LoVo (cell line): ENCODE results near the gene GSAP.

Source experiments
- DNase-seq: peaks from one replicate; pipeline ENCODE4 v3.0.0-alpha.2; 2016; ENCODE audit warnings: low spot score

Gene GSAP

DNA sequence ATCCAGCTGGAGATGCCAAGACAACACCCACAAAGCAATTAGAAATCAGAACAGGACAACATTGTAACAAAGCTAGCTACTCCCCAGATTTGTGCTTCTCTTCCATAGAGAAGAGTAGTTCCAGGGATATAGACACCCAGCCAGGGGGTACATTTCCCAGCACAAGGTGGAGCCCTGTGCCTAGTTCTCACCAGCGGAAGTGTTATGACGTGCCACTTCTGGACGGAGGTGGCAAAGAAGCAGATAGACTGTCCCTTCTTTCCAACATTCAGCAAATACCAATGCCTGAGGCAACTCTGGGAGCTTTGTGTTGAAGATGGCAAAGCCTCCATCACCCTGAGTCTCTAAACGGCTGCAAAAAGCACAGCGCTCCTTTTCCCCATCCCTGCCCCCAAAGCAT is 23.4 kb upstream of the GSAP start:
- no peak for DNase-seq

DNA sequence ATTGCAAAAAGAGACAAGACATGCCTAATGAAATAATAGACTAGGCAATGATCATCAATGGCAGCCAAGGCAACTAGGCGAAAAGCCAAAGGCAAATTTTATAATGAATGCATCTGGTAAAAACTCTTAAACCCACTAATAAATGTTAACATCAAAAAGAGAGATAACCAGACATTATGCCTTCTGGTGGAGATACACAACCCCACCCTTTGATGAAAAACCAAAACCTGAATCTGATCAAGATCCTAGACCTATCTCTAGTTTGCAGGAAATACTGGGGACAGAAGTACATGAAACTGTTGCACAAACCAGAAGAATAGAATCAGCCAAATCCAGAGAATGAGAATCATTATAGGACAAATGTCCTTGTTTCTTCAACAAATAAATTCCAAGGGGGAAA is 22.0 kb upstream of the GSAP start:
- no peak for DNase-seq

DNA sequence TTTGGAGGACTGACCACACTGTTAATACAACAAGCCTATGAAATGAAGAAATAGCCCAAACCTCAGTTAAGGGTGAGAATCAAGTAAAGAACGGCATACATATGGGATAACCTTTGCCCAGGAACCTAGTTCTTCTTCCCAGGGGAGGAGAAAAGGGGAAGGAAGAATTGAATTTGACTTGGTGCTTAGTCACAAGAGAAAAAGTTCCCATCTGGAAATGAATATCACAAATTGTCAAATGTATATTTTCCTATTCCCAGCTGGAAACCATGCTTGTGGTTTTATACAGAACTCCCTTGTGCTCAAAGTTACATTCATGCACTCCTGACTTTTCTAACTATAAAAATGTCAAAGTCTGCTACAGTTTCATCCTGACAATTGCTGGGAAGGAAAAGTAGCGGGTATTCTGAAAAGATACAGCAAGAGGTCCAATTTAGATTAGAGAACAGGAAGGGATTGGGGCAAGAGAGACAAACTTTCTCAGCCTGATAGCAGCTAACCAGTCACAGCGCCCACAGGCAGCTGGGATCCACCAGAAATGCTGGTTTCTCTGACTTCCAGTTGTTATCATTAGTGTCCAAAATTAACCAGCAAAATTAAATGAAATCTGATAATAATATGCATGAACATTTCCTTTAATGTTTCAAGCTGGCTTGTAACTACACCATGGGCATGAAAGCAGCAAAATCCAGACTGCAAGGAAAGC is 18.6 kb upstream of the GSAP start:
- DNase-seq: no peak

DNA sequence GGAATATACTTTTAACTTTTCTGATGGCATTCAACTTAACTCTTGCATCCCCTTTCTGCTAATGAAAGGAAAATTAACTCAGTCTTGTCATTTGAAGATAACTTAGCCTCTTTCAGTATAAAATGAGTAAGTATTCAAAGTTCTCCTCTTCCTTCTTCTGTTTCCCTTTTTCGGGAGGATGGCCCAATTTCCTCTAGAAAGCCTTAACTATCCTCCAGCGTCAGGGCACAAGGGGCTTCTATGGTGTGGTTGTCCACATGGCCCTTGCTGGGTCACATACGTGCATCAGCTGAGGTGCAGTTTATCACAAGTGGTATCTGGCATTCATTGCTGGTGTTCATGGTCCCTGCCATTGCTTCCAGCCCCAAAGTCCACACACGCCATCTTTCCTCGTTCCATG is 17.8 kb upstream of the GSAP start:
- DNase-seq: no peak

DNA sequence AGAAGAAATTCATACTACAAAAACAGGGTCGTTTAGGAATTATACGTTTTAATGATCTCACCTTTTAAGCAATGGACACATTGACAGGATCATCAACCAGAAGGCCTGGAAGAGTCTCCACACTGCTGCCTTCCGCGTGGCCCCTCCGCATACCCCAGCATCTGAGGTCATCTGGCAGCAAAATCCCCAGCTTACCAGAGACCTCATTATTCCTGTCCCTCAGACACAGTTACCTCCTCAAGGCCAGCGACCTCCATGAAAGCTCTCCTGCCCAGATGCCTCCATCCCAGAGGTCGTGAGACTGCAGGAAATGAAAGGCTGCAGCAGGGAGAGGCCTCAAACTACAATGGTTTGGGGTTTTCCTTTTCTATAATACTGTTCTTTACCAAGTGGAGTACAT is 14.8 kb upstream of the GSAP start:
- no peak for DNase-seq

DNA sequence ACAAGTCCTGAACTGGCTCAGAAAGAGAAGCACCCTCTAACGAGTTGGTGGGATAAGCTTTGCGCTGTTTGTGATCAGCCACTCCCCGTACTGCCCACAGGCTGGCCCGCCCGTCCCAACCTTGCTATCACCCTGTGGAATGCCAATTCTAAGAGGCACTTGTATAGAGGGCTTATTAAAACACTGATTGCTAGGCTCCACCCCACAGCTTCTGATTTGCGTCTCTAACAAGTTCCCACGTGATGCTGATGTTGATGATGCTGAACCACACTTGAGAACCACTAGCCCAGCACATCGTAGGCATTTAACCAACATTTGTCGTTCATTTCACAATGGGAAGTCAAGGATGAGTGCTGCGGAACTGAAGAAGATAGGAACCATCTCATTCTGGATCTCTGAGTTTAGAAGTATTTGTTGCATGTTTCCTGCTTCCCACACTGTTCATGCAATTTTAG is 12.7 kb upstream of the GSAP start:
- DNase-seq: no peak

DNA sequence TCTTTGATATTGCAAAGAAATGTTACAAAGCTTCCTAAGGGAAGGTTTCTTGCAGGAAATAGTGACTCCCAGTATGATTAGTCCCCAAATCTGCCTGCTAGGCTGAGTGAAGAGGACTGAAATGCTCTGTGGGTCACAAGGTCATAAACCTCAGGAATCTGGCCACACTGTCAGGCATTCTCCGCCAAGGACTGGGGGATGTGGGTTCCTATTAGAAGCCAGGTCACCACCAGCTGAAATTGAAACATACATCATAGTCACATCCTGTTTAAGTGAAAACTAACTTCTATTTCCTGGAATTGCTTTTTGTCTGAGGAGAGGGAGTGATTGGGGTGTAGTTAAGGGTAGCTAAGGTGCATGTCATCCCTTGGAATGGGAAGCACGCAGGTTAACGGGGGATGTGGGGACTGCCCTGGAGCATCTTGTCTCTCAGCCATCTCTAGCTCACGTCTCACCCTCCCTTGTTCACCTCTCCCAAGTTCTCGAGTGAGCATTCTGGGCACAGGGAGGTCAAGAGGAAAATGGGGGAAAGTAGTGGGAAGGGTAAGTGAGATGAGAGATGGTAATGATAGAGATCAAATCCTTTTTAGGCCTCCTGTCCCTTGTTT is 12.0 kb upstream of the GSAP start:
- no peak for DNase-seq

DNA sequence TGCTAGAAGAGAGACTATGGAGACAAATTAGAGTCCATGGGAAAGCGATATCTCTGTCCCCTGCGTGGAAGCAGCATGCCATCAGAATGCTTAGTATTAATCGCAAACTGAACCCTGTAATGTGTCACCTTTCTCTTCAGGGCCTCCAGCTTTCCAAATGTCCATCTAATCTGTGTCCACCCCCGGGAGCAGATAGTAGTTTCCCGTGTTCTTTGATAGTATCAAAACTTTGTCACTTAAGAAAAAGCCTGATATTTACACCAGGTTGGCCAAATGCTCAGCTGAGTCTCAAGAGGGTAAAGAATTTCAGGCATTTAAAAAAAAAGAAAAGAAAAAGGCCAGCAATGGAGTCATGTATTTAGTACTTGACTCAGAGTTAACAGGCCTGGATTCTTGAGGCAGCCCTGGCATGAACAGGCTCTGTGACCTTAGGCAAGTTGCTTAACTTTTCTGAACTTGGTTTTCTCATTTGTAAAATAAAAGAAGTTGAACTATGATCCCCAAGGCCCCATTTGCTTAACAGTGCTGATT is 10.4 kb upstream of the GSAP start:
- DNase-seq: no peak

DNA sequence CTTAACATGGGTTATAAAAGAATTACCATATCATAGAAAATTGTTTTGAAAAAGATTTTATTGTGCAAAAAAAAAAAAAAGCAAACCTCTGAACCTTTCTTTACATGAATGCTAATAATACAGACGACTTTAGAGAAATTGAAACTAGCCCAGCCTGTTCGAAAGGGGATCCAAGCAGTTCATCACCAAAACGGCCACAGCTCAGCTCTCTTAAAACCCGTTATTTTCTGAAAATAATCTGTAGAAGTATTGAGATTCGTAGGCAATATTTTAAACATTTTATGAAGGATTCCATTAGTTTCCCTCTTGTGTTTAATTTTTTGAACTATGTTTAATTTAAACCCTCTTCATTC is 9.9 kb upstream of the GSAP start:
- DNase-seq: no peak

DNA sequence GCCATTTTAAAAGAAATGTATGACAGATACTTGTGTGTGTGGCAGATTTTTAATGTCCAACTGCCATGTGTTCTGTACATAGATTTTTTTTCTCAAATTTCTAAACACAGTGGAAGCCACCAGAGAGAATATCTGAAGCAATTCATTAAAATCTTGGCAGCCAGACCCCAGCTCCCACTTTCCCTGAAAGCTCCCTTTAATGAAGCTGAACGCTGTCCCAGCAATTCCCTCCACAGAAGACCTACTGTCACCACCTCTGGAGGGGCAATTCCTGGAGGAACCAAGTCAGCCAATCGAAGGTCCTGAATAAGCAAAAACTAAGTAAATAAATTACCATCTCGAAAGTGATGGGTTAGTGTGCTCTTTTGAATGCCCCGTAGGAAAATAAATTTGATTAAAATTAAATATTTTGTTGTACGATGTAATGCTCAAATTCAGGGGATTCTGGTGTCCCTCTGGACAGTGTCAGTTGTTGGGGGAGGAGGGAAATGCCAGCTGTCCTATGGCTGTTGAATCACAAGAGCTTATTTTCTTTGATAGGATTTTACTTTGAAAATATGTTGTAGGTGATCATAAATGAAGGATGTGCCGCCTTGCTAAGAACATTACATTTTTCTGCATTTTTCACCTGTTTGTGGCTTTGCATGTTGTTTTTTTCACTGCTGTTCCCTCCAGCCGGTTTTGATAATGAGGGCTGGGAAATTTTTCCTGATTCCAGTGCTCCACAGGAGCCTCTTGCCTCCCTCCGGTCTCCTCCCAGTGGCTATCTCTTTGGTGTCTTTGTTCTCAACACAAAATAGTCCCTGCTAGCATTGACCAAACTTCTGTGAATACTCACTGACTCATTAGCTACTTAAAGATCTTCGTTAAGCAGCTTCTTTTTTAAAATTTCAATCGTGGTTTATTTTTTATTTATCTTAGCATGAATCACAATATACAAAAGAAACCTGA is 9.2 kb upstream of the GSAP start:
- DNase-seq: peak; percentile 54

DNA sequence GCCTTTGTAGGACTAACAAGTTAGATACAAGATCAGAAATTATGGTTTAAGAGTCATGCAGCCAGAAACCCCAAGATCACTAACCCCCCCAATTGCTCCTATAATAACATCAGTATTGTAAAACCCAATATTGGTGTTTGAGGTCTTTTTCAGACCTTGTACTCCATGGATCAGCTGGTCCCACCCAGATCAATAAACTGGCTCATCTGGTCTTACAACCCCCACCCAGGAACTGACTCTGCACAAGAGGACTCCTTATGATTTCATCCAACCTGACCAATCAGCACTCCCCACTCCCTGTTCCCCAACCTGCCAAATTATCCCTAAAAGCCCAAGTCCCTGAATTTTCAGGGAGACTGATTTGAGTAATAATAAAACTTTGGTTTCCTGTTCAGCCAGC is 6.4 kb upstream of the GSAP start:
- no peak for DNase-seq

DNA sequence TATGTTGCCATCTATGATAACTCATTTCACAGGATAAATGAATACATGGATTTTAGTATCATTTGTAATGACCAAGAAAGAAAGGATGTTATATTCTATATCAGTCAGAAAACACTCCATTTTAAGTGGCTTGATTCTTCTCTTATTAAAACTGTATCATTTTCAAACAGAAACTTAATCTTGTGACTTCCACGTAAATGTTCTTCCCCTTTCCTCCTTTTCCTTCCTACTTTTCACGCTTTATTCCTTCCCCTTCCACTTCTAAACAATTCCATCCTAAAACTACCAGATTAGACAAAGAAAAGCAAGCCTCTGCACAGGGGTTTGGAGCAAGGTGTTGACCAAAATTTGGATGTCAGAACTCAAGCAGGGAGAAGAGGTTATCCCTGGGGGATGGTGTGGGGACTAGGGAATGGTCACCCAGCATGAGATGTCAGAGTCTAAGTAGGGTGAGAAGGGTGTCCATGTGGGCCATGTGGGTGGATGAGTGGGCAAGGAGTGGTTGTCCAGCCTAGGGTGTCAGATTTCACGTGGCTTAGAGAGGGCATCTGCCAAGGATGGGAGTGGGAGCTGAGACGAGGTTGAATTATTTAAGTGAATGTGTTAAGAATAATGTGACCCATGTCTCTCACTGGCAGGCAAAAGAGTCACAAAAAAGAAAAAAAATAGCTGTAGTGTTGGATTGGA is 5.0 kb upstream of the GSAP start:
- no peak for DNase-seq

DNA sequence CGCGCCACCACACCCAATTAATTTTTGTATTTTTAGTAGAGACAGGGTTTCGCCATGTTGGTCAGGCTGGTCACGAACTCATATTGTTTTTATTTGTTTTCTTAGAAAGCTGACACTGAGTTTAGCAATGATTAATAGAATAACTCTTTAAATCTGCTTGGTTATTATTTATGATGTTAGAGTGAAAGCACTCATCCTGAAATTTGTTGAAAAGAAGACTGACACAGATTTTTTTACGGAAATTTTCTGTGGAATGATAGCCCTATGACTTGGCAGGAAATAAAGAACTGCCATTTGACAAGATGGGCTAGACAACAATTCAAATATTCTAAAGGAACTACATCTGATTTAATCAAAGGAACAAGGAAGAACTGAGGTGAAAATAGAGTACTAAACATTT is 4.3 kb upstream of the GSAP start:
- DNase-seq: no peak

DNA sequence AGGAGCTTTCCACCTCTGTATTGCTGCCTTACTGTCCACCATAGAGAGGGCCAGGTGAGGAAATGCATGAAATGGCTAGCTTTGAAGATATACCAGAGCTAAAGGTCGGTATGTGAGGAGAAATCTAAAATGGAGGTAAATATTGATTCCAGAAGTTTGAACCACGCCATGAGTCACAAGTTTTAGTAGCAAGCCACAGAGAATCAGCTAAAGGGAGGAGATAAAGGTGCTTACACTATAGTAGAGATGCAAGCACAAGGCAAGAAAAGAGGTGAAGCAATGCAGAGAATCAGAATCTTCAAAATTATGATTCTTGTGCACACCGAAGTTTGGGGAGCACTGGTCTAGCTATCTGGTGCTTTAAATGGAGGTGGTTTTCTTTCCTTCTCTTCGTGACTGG is 3.0 kb upstream of the GSAP start:
- no peak for DNase-seq

DNA sequence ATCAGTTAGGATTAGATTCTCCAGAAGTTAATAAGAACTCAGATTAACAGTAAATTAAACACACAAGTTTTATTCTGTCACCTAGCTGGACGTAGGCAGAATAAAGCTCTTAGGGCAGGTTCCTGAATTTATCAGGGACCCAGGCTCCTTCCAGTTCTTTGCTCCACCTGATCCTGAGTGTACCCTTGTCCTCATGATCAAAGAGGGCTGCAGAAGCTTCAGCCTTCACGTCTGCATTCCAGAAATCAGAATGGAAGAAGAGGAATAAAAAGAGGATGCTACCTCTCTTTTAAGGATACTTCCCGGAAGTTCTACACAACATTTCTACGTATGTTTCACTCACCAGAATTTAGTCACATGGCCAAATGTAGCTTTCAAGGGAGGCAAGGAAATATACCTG is 1.7 kb upstream of the GSAP start:
- DNase-seq: no peak

DNA sequence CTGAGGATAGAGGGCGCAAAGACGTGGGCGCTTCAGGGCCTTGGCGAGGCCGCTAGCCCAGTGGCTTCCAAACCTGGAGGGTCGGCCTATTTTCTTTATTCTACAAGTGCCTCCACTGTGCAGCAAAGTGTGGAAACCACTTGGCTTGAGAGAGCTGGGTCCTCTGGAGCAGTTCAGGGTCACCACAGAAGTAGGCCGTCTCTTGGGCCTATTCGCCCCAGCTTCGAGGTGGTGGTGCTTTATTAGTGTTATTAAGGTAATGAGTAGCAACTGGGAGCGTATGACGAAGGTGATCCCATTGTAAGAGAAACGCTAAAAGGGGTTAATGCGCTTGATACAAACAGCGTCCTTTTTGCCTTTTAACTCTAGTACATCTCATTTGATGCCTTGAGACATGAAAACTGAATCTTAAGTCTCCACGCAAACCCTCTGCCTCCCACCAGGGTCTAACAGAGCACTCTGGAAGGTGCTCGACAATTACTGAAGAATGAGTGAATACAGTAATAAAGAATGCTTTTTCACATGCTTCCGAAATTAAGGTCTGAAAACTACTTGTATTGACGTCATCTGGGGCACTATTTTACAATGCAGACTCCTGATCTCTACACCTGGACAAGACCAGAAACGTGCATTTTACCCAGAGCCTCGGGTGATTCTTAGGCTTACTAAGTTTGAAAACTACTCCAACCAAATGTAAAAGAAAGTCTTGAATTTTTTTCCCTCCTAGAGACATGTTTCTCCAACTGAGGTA is 647 bp upstream of the GSAP start:
- no peak for DNase-seq

DNA sequence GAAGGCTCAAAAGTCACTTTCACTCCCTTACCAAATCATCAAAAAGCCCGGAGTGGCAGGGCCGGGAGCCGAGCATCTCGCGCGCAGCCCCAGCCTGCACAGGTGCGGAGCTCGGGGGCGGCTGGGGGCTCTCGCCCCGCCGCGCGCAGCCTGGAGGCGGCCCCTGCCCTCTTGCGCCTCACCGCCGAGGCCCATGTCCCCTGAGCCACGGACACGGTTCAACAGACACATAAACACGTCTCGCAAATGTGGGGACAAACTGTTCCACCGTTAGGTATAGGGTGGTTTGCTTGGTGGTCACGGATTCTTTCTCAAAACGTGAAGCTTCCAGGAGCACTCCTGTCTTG is 700 bp downstream of the GSAP start:
- DNase-seq: no peak

DNA sequence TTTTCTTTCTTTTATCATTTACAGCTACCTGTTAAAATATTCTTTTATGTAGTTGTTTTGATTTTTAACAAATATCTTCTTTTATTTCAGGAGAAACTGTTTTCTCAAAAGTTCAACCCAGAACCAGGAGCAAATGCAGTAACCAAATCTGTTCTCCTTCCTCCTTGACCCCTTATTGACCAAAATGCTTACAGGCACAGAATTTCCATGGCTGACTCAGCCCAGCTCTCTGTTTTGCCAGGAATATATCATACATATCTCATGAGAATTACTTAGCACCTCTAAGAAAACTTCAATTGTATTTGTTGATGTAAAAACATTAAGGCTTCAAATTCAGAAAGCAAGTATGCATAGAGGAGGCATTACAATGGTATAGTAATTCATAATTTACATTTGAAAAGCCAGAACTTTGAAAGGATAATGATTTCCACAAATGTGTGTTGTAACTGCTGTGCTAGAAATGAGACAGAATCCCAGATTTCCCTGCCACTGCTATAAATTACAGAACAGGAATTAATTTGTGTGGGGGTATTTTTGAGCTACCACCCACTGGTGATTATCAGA is 2.2 kb downstream of the GSAP start:
- no peak for DNase-seq

DNA sequence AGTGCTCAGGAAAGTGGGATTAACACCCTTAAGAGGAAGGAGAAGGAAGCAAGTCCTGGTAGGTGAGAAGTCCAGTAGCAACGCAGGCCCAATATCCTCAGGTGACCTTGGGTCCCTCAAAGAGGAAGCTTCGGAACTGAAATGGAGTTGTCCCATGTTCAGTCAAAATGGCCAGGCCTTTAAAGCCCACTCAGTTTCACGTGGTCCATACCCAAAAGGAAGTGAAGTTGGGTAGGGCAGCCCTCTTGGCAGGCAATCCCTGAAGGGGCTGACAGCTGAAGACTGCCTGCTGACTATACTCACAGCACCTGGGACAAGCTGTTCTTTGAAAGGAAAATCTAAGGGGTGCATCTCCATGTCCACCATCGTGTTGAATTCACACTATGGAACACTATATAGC is 3.0 kb downstream of the GSAP start:
- DNase-seq: no peak

DNA sequence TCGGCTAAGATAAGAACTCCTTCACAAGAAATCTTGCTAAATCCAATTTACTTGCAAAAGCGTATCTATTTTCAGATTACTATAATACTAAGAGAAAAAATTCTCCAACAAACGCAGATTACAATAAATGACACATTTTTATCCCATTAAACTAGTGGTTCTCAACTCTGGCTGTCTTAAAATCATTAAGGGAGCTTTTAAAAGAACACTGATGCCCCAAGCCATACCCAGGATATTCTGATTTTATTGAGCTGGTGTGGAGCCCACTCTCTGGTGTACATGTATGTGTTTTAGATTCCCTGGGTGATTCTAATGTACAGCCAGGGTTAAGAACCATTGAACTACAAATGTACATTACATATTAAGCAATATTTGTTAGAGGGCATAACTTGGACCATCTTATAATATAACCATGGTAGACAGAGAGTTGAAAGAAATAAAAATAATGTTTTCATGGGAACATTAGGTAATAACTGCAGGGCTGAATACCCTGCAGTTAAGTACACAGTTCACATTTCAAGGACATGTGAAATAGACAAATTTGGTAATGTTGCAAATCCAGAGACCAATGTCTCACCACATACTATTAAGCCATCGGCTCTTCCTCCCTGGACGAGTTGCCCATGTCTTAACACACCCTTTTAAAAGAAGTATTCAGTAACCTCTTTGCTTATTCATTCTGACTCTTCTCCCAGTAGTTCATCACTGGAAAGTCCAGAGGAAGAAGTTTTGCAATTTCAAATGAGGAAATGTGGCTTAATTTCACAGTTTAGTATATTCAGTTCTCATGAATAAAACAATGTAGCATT is 6.2 kb downstream of the GSAP start:
- no peak for DNase-seq
